ENCODE data around the gene STAMBP. TPM values are rescaled to one million over a fixed set of nuclear protein-coding genes. Genes with fewer than 3 reads are reported as not detected.

The STAMBP gene
- total and polyA plus RNA-seq, 7 donors: 40.7 to 101 (median 62.1) TPM

- Histone ChIP-seq H3K4me1 (no peaks in the 10 kb centered on the region), H3K9me3 (no peaks in the 10 kb centered on the region), H3K36me3 (ENCODE audit: insufficient read depth in 1 of 2, low read depth in 1 of 2) (no peaks in the 10 kb centered on the region), H3K27me3 (ENCODE audit: insufficient read depth in 3 of 3, low read length in 2 of 3) (peaks cover 0 to 5% (median 4%) of the 10 kb centered on the region in 3 donors), H3K4me3 (no peak overlapping the region), H3K27ac (no peak overlapping the region)
- WGBS, 3 donors: 82 to 85% (median 83%) methylated on average over 7 of the region's 7 CpGs
- DNase-seq (no peak), ATAC-seq (no peak)
- intact Hi-C loops (cut with DNase I): loop anchor here (5.0 to 10.0 kb wide), 3 partner anchors 82 to 225 kb away; partner anchors contain the start of genes BOLA3 (in 1 of the 2) and STAMBP (in 1 of the 2)
- TF ChIP-seq CTCF (IDR thresholded peaks at IDR 0.05): no peak
Measured at GRCh38 chr2:73919596-73920228, 91.0 kb downstream of the STAMBP start.

GRCh38 chr2:73920577-73921545, 92.1 kb downstream of the STAMBP start:
- DNase-seq (peak; percentile 21 to 57), ATAC-seq (peak; percentile 23 to 60 (median 50))
- intact Hi-C loops (cut with DNase I): loop anchor here (5.0 to 10.0 kb wide), 3 partner anchors 84 to 224 kb away; partner anchors contain the start of genes BOLA3 (in 1 of the 2) and STAMBP (in 1 of the 2)
- WGBS, 3 donors: 36 to 47% (median 46%) methylated on average over 12 of the region's 12 CpGs
- Histone ChIP-seq H3K36me3 (ENCODE audit: insufficient read depth in 1 of 2, low read depth in 1 of 2) (no peaks in the 10 kb centered on the region), H3K27me3 (ENCODE audit: insufficient read depth in 3 of 3, low read length in 2 of 3) (peaks cover 0 to 5% (median 4%) of the 10 kb centered on the region in 3 donors), H3K27ac (no peak overlapping the region), H3K4me1 (no peaks in the 10 kb centered on the region), H3K4me3 (no peak overlapping the region), H3K9me3 (no peaks in the 10 kb centered on the region)
- TF ChIP-seq CTCF (IDR thresholded peaks at IDR 0.05): no peak

GRCh38 chr2:73921581-73921980, 92.8 kb downstream of the STAMBP start:
- no peak overlapping the region for H3K27ac ChIP-seq
- no peaks in the 10 kb centered on the region for H3K9me3 ChIP-seq
- H3K36me3 ChIP-seq (ENCODE audit: insufficient read depth in 1 of 2, low read depth in 1 of 2): no peaks in the 10 kb centered on the region
- H3K4me1 ChIP-seq: no peaks in the 10 kb centered on the region
- peaks cover 0 to 5% (median 4%) of the 10 kb centered on the region in 3 donors for H3K27me3 ChIP-seq (ENCODE audit: insufficient read depth in 3 of 3, low read length in 2 of 3)
- no peak overlapping the region for H3K4me3 ChIP-seq
- DNase-seq: no peak
- no peak for TF ChIP-seq CTCF (IDR thresholded peaks at IDR 0.05)
- WGBS, 3 donors: 82 to 85% (median 83%) methylated on average over 9 of the region's 9 CpGs
- intact Hi-C loops (cut with DNase I): loop anchor here (5.0 to 10.0 kb wide), 3 partner anchors 84 to 223 kb away; partner anchors contain the start of genes BOLA3 (in 1 of the 2) and STAMBP (in 1 of the 2)
- ATAC-seq: no peak

GRCh38 chr2:73922681-73923080, 93.9 kb downstream of the STAMBP start:
- no peak for DNase-seq
- Histone ChIP-seq H3K4me1 (peaks cover 4% of the 10 kb centered on the region), H3K9me3 (no peaks in the 10 kb centered on the region), H3K36me3 (ENCODE audit: insufficient read depth in 1 of 2, low read depth in 1 of 2) (no peaks in the 10 kb centered on the region), H3K27ac (no peak overlapping the region), H3K27me3 (ENCODE audit: insufficient read depth in 3 of 3, low read length in 2 of 3) (peaks cover 0 to 5% (median 4%) of the 10 kb centered on the region in 3 donors), H3K4me3 (no peak overlapping the region)
- intact Hi-C loops (cut with DNase I): loop anchor here (5.0 to 10.0 kb wide), 3 partner anchors 85 to 222 kb away; partner anchors contain the start of genes BOLA3 (in 1 of the 2) and STAMBP (in 1 of the 2)
- ATAC-seq: no peak
- 45 to 58% (median 46%) methylated on average over 5 of the region's 5 CpGs for WGBS, 3 donors
- no peak for TF ChIP-seq CTCF (IDR thresholded peaks at IDR 0.05)

Other genes starting within 250 kb of the STAMBP start
- not detected for gene NAT8, start 186.5 kb upstream of the STAMBP start, total RNA-seq
- gene NAT8, start 186.5 kb upstream of the STAMBP start, polyA plus RNA-seq: not detected
- gene TPRKB, start 91.6 kb upstream of the STAMBP start, total RNA-seq: 10 to 100 TPM; 21.8 to 35.1 (median 27.1) TPM
- 100 to 1,000 TPM in 1 of 3 donors, 10 to 100 TPM in 2; 63.3 to 130 (median 83.9) TPM for gene TPRKB, start 91.6 kb upstream of the STAMBP start, polyA plus RNA-seq
- 10 to 100 TPM in 2 of 4 donors, 1 to 10 TPM in 2; 8.9 to 14.2 (median 10.1) TPM for gene DUSP11, start 48.9 kb upstream of the STAMBP start, total RNA-seq
- 10 to 100 TPM; 14.4 to 21.4 (median 16.5) TPM for gene DUSP11, start 48.9 kb upstream of the STAMBP start, polyA plus RNA-seq
- not detected for gene C2orf78, start 44.8 kb upstream of the STAMBP start, total RNA-seq
- not detected for gene C2orf78, start 44.8 kb upstream of the STAMBP start, polyA plus RNA-seq
- gene ACTG2, start 64.0 kb downstream of the STAMBP start, total RNA-seq: 1 to 10 TPM in 2 of 4 donors, under 1 TPM in 2; 0.44 to 3.4 (median 1.8) TPM
- gene ACTG2, start 64.0 kb downstream of the STAMBP start, polyA plus RNA-seq: 1 to 10 TPM; 2.5 to 4.0 (median 2.7) TPM
- gene DGUOK, start 97.9 kb downstream of the STAMBP start, total RNA-seq: 10 to 100 TPM; 12.9 to 22.9 (median 20.7) TPM
- gene DGUOK, start 97.9 kb downstream of the STAMBP start, polyA plus RNA-seq: 10 to 100 TPM; 22.3 to 74.2 (median 53.7) TPM
- 1 to 10 TPM; 1.7 to 4.8 (median 3.9) TPM for gene TET3, start 155.9 kb downstream of the STAMBP start, total RNA-seq
- 10 to 100 TPM in 1 of 3 donors, 1 to 10 TPM in 1, under 1 TPM in 1; 0.56 to 11.2 (median 1.0) TPM for gene TET3, start 155.9 kb downstream of the STAMBP start, polyA plus RNA-seq

Measured in psoas muscle (tissue), 8 donors.